ENCODE measurements around the gene SMAD6. TPM values are rescaled to one million over a fixed set of nuclear protein-coding genes. Genes with fewer than 3 reads are reported as not detected.
A peak's percentile ranks its signal among the peaks of the same experiment; 100 is the strongest.

Gene SMAD6
- total and polyA plus RNA-seq, 11 donors = 10.4 to 65.9 (median 20.6) TPM

GRCh38 chr15:66679657-66680108 is 22.4 kb upstream of the SMAD6 start:
- Histone ChIP-seq H3K27ac (peak overlapping the region; percentile 42 to 93 (median 72)), H3K4me3 (no peak overlapping the region), H3K9me3 (peaks cover 0 to 17% (median 5%) of the 10 kb centered on the region in 12 donors), H3K27me3 (no peaks in the 10 kb centered on the region), H3K4me1 (peaks cover 0 to 22% (median 14%) of the 10 kb centered on the region in 12 donors), H3K36me3 (no peaks in the 10 kb centered on the region)
- intact Hi-C loops (cut with DNase I) = loop anchor here in 1 of 10 donors (5.0 kb wide), 1 partner anchor 47 kb away; no protein-coding TSS in a partner anchor
- peak; percentile 91 to 96 (median 92) for ATAC-seq
- DNase-seq = peak in 4 of 5 donors; percentile 56 to 74 (median 72)
- 37 to 63% (median 49%) methylated on average over 7 to 10 of the region's 10 CpGs for WGBS, 4 donors
- TF ChIP-seq, protein P1, sequence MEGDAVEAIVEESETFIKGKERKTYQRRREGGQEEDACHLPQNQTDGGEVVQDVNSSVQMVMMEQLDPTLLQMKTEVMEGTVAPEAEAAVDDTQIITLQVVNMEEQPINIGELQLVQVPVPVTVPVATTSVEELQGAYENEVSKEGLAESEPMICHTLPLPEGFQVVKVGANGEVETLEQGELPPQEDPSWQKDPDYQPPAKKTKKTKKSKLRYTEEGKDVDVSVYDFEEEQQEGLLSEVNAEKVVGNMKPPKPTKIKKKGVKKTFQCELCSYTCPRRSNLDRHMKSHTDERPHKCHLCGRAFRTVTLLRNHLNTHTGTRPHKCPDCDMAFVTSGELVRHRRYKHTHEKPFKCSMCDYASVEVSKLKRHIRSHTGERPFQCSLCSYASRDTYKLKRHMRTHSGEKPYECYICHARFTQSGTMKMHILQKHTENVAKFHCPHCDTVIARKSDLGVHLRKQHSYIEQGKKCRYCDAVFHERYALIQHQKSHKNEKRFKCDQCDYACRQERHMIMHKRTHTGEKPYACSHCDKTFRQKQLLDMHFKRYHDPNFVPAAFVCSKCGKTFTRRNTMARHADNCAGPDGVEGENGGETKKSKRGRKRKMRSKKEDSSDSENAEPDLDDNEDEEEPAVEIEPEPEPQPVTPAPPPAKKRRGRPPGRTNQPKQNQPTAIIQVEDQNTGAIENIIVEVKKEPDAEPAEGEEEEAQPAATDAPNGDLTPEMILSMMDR (IDR thresholded peaks at IDR 0.05) = no peak
- peak in 1 of 2 donors; percentile 30 for TF ChIP-seq POLR2A (IDR thresholded peaks at IDR 0.05)

DNA sequence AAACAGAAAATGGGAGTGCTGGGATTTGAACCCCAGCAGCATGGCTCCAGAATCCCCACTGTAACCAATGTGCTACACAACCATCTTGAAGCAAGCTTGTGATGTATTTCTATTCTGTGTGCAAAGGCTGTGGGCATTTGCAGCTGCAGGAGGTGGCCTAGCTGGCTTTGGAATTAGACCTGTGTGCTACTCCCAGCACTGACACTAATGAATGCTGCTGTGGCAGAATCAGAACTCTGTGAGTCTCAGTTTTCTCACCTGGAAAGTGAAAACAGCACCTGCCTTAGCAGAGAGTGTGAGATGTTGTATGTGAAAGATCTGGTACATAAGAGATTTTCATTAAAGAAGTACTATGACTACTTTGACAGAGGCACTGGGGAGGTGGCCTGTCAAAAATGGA is 21.5 kb upstream of the SMAD6 start:
- peak overlapping the region in 9 of 12 donors; percentile 45 to 93 (median 73) for H3K27ac ChIP-seq
- H3K4me1 ChIP-seq = peaks cover 0 to 22% (median 14%) of the 10 kb centered on the region in 12 donors
- ATAC-seq (no peak), DNase-seq (no peak)
- no peaks in the 10 kb centered on the region for H3K36me3 ChIP-seq
- intact Hi-C loops (cut with DNase I) = loop anchor here in 1 of 10 donors (5.0 kb wide), 1 partner anchor 48 kb away; no protein-coding TSS in a partner anchor
- peaks cover 0 to 19% (median 5%) of the 10 kb centered on the region in 12 donors for H3K9me3 ChIP-seq
- no peak overlapping the region for H3K4me3 ChIP-seq
- no peaks in the 10 kb centered on the region for H3K27me3 ChIP-seq
- no peak for TF ChIP-seq POLR2A (IDR thresholded peaks at IDR 0.05)
- TF ChIP-seq, protein P1 (IDR thresholded peaks at IDR 0.05) = no peak

DNA sequence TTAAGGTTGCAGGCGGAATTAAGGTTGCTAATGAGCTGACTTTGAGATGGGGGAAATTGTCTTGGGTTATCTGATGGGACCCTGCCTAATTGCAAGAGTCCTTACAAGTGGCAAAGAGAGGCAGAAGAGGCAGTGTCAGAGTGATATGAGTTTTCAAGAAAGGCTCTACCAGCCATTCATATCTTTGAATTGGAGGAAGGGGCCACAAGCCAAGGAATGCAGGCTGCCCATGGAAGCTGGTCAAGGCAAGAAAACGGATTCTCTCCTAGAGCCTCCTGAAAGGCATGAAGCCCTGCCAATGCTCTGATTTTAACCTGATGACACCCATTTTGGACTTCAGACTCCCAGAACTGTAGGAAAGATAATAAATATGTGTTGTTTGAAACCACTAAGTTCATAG is 20.6 kb upstream of the SMAD6 start:
- ATAC-seq (no peak), DNase-seq (no peak)
- H3K9me3 ChIP-seq = peaks cover 0 to 19% (median 5%) of the 10 kb centered on the region in 12 donors
- H3K4me1 ChIP-seq = peaks cover 0 to 22% (median 14%) of the 10 kb centered on the region in 12 donors
- WGBS, 4 donors = 96 to 97% (median 96%) methylated on average over 2 of the region's 2 CpGs
- H3K36me3 ChIP-seq = no peaks in the 10 kb centered on the region
- intact Hi-C loops (cut with DNase I) = loop anchor here in 1 of 10 donors (5.0 kb wide), 1 partner anchor 49 kb away; no protein-coding TSS in a partner anchor
- no peak for TF ChIP-seq POLR2A (IDR thresholded peaks at IDR 0.05)
- TF ChIP-seq, protein P1 (IDR thresholded peaks at IDR 0.05) = no peak
- no peak overlapping the region for H3K4me3 ChIP-seq
- H3K27ac ChIP-seq = peak overlapping the region in 1 of 12 donors; percentile 68
- H3K27me3 ChIP-seq = no peaks in the 10 kb centered on the region

GRCh38 chr15:66682246-66682645 is 19.8 kb upstream of the SMAD6 start:
- ATAC-seq = no peak
- Histone ChIP-seq H3K27ac (no peak overlapping the region), H3K9me3 (peaks cover 0 to 19% (median 5%) of the 10 kb centered on the region in 12 donors), H3K36me3 (no peaks in the 10 kb centered on the region), H3K27me3 (no peaks in the 10 kb centered on the region), H3K4me1 (peaks cover 0 to 22% (median 14%) of the 10 kb centered on the region in 12 donors), H3K4me3 (no peak overlapping the region)
- DNase-seq = no peak
- 97 to 100% (median 99%) methylated on average over 2 of the region's 2 CpGs for WGBS, 4 donors
- intact Hi-C loops (cut with DNase I) = loop anchor here in 1 of 10 donors (5.0 kb wide), 1 partner anchor 50 kb away; no protein-coding TSS in a partner anchor
- TF ChIP-seq, protein P1 (IDR thresholded peaks at IDR 0.05) = no peak
- TF ChIP-seq POLR2A (IDR thresholded peaks at IDR 0.05) = no peak

All from heart left ventricle (tissue), 16 donors.